Activated CD8-positive, alpha-beta T cell treated with anti-CD3 and anti-CD28 coated beads for 36 hours (primary cell): ENCODE data around the gene CALN1. TPM values are rescaled to one million over a fixed set of nuclear protein-coding genes. Genes with fewer than 3 reads are reported as not detected.

Source experiments
- ATAC-seq: fragments of 200-7000 bp; cut with Tn5 transposase; one replicate; pipeline ENCODE4 v1.10.0; 2021; ENCODE audit warnings: mild to moderate bottlenecking, moderate library complexity
- CTCF ChIA-PET: fragments of 350-600 bp; sonication (Branson Sonifier 250); formaldehyde crosslinking; loops from one replicate; lab custom pipeline; 2021; ENCODE audit warnings: antibody characterized with exemption; lab: Charles Lee
- POLR2A ChIA-PET: fragments of 350-600 bp; sonication (Branson Sonifier 250); formaldehyde crosslinking; loops from one replicate; lab custom pipeline; 2021; ENCODE audit warnings: antibody characterized with exemption; lab: Charles Lee
- DNase-seq: peaks from one replicate; pipeline ENCODE4 v3.0.0-alpha.2; 2020
- H3K27ac Mint-ChIP-seq: one replicate; pipeline ENCODE4 v1.8.0; 2021; ENCODE audit warnings: mild to moderate bottlenecking, mixed read lengths
- H3K27me3 Mint-ChIP-seq: one replicate; pipeline ENCODE4 v1.8.0; 2021; ENCODE audit warnings: mixed read lengths
- H3K36me3 Mint-ChIP-seq: one replicate; pipeline ENCODE4 v1.8.0; 2021; ENCODE audit warnings: low read depth, mixed read lengths
- H3K4me1 Mint-ChIP-seq: one replicate; pipeline ENCODE4 v1.8.0; 2021; ENCODE audit warnings: low read depth, mixed read lengths
- H3K4me3 Mint-ChIP-seq: one replicate; pipeline ENCODE4 v1.8.0; 2021; ENCODE audit warnings: mild to moderate bottlenecking, moderate library complexity, mixed read lengths
- H3K9me3 Mint-ChIP-seq: one replicate; pipeline ENCODE4 v1.8.0; 2021; ENCODE audit warnings: mixed read lengths
- intact Hi-C: fragments of 100-400 bp; cut with micrococcal nuclease; formaldehyde crosslinking; loops from one replicate; pipeline ENCODE4 v1.10.0; 2022
- total RNA-seq, 2 experiments: library from RNA; stranded (reverse); gene quantifications; one replicate each; pipeline ENCODE4 v1.2.3, GENCODE V29; 2021
- TF ChIP-seq, protein P1 (sequence below): fragments of 200-600 bp; IDR thresholded peaks from one replicate; pipeline ENCODE4 v1.8.0; 2022; ENCODE audit warnings: antibody characterized with exemption, mild to moderate bottlenecking

The CALN1 gene
- total RNA-seq, 2 experiments from 2014 or later = 0.02 to 0.16 TPM

- ChIA-PET POLR2A (no interaction called here), CTCF (no interaction called here)
- no peak overlapping the region for H3K27ac Mint-ChIP-seq
- H3K27me3 Mint-ChIP-seq = no peaks in the 10 kb centered on the region
- H3K9me3 Mint-ChIP-seq = peaks cover 3% of the 10 kb centered on the region
- TF ChIP-seq, protein P1, sequence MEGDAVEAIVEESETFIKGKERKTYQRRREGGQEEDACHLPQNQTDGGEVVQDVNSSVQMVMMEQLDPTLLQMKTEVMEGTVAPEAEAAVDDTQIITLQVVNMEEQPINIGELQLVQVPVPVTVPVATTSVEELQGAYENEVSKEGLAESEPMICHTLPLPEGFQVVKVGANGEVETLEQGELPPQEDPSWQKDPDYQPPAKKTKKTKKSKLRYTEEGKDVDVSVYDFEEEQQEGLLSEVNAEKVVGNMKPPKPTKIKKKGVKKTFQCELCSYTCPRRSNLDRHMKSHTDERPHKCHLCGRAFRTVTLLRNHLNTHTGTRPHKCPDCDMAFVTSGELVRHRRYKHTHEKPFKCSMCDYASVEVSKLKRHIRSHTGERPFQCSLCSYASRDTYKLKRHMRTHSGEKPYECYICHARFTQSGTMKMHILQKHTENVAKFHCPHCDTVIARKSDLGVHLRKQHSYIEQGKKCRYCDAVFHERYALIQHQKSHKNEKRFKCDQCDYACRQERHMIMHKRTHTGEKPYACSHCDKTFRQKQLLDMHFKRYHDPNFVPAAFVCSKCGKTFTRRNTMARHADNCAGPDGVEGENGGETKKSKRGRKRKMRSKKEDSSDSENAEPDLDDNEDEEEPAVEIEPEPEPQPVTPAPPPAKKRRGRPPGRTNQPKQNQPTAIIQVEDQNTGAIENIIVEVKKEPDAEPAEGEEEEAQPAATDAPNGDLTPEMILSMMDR = no peak
- no peaks in the 10 kb centered on the region for H3K4me1 Mint-ChIP-seq
- ATAC-seq (no peak), DNase-seq (no peak)
- intact Hi-C loops = no loop called here
- no peak overlapping the region for H3K4me3 Mint-ChIP-seq
- no peaks in the 10 kb centered on the region for H3K36me3 Mint-ChIP-seq
These were observed 128.8 kb downstream of the CALN1 start for GRCh38 chr7:72283309-72283708.

DNA sequence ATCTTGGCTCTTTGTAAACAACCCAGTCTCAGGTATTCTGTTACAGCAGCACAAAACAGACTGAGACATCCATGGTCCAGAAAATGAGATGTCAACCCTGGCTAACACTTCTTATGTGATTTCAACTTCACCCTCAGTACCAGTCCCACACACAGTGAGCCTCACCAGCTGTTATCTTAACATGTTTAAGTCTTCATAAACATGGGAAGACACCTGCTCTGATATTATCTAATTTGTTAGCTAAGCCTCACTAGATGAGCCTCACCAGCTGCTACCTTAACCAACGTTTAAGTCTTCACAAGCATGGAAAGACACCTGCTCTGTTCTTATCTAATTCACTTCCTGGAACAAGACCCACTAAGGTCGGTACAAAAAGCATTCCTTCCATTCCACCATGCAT lies 130.8 kb downstream of the CALN1 start:
- DNase-seq (no peak), ATAC-seq (no peak)
- TF ChIP-seq, protein P1 = no peak
- Mint-ChIP-seq H3K4me3 (no peak overlapping the region), H3K27me3 (no peaks in the 10 kb centered on the region), H3K9me3 (peaks cover 11% of the 10 kb centered on the region), H3K4me1 (no peaks in the 10 kb centered on the region), H3K36me3 (no peaks in the 10 kb centered on the region), H3K27ac (no peak overlapping the region)
- intact Hi-C loops = no loop called here
- ChIA-PET CTCF (no interaction called here), POLR2A (no interaction called here)

DNA sequence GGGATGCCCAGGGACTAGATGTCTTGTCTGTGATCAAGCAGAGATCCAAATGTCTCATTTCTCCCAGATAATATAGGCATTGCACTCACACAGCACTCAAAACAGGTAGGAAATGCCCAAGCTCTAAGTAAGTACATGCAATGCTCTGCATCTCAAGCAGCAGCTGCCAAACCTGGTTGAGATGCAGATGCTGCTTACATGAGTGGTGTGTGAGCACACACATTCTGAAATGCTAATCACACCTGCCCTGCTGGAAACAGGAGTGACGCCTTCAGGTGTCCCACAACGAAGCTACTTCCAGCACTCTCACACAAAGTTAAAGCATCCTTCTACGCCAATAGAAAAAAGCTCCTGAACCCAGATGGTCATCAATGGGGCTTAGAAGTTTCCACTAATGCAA lies 132.9 kb downstream of the CALN1 start:
- Mint-ChIP-seq H3K4me1 (no peaks in the 10 kb centered on the region), H3K9me3 (peaks cover 11% of the 10 kb centered on the region), H3K27ac (no peak overlapping the region), H3K4me3 (no peak overlapping the region), H3K36me3 (no peaks in the 10 kb centered on the region), H3K27me3 (no peaks in the 10 kb centered on the region)
- TF ChIP-seq, protein P1 = no peak
- CTCF ChIA-PET = no interaction called here
- intact Hi-C loops = no loop called here
- no peak for DNase-seq
- ATAC-seq = no peak
- POLR2A ChIA-PET = no interaction called here

DNA sequence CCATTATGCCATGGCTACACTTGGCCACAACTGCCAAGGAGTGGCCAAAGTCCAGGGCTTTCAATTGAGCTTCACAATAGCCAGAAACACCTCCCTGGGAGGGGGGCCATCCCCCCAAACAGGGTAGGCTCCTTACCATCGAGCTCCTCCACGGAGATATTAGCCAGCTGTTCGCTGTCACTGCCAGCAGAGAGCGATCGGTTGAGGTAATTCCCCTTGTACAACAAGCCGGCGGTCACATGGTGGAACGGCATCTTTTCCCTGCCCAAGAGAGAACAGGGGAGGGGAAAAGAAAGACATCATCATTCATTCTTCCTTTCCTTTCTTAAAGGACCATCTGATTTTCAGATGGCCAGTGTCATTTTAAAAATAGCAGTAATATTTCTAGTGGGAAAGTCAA lies 133.6 kb downstream of the CALN1 start:
- Mint-ChIP-seq H3K27me3 (no peaks in the 10 kb centered on the region), H3K36me3 (no peaks in the 10 kb centered on the region)

DNA sequence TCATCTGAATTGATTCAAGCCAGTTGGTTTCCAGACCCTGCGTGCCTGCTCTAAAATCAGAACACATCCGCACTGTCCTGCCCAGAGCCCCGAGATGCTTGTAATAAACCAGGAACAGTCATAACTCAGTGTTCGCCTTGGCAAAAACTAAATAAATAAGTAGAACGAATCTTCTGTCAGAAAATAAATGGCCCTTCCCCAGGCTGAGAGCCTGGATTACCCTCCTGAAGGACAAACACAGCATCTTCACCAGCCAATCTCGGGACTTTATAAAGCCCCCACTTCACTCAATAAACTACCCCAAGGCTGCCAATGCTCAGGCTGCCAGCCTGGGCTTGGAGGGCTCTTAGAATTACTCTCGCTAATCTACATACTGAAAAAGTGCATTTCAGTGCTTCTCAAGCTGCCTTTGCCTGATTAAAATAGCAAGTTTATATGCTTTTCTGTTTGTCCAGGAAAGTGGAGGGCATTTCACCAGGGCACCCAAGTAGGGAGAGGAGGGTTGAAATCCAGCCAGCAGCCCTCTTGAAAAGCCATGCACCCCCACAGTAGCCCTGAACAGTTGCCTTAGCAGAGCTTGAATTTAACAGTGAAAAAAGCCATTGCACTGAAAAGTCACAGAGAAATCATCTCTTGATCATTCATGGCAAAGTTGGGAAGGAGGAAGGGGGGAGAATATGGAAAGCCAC lies 136.6 kb downstream of the CALN1 start:
- Mint-ChIP-seq H3K4me3 (no peak overlapping the region), H3K27ac (no peak overlapping the region)
- ATAC-seq = no peak

More for the DNA sequence above, 133.6 kb downstream of the CALN1 start:
- no peak overlapping the region for H3K4me3 Mint-ChIP-seq
- peaks cover 9% of the 10 kb centered on the region for H3K9me3 Mint-ChIP-seq
- H3K4me1 Mint-ChIP-seq = no peaks in the 10 kb centered on the region
- H3K27ac Mint-ChIP-seq = no peak overlapping the region
- CTCF ChIA-PET = no interaction called here
- POLR2A ChIA-PET = no interaction called here
- TF ChIP-seq, protein P1 = no peak
- no peak for DNase-seq
- intact Hi-C loops = no loop called here
- ATAC-seq = no peak

More for the DNA sequence above, 136.6 kb downstream of the CALN1 start:
- no peaks in the 10 kb centered on the region for H3K36me3 Mint-ChIP-seq
- H3K27me3 Mint-ChIP-seq = no peaks in the 10 kb centered on the region
- ChIA-PET POLR2A (no interaction called here), CTCF (no interaction called here)
- intact Hi-C loops = no loop called here
- TF ChIP-seq, protein P1 = no peak
- no peaks in the 10 kb centered on the region for H3K4me1 Mint-ChIP-seq
- peaks cover 10% of the 10 kb centered on the region for H3K9me3 Mint-ChIP-seq
- no peak for DNase-seq
